ENCODE results near the gene TMEM212.

Gene TMEM212

DNA sequence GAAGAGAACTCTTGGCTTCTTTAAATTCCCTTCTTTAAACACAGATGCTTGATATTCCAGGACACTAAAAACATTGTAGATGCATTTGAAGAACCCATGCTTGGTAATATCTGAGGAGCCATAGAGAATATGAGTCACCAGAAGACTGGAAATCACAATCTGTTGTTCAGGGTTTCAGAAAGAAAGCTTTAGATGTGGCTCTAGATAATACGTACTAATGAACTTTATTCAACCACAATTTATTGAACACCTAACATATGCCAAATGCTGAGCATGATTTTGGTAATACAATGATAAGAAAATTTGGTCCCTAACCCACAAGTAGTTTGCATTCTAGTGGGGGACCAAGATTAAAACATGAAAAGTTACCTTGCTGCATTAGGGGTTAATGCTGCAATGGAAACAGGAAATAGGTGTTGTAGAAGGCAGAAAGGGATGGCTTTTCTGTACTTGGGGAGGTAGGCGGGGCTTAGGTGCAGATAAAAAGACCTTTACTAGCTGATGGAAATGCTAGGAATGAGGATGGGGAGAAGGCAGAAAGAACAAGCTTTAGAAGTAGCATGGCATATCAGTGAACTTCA lies 21.3 kb upstream of the TMEM212 start:
- in situ Hi-C loops (cut with MboI; ENCODE audit: low pct_unique_long_range_greater_than_20kb, low sequenced_read_pairs, unreplicated experiment), result no loop called here
- TF ChIP-seq, protein P1, sequence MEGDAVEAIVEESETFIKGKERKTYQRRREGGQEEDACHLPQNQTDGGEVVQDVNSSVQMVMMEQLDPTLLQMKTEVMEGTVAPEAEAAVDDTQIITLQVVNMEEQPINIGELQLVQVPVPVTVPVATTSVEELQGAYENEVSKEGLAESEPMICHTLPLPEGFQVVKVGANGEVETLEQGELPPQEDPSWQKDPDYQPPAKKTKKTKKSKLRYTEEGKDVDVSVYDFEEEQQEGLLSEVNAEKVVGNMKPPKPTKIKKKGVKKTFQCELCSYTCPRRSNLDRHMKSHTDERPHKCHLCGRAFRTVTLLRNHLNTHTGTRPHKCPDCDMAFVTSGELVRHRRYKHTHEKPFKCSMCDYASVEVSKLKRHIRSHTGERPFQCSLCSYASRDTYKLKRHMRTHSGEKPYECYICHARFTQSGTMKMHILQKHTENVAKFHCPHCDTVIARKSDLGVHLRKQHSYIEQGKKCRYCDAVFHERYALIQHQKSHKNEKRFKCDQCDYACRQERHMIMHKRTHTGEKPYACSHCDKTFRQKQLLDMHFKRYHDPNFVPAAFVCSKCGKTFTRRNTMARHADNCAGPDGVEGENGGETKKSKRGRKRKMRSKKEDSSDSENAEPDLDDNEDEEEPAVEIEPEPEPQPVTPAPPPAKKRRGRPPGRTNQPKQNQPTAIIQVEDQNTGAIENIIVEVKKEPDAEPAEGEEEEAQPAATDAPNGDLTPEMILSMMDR (IDR thresholded peaks at IDR 0.05; ENCODE audit: extremely low read depth, insufficient read depth, missing control alignments), result no peak
- no peak for DNase-seq (ENCODE audit: low spot score)

- TF ChIP-seq, protein P1 (IDR thresholded peaks at IDR 0.05; ENCODE audit: extremely low read depth, insufficient read depth, missing control alignments), result no peak
- DNase-seq (ENCODE audit: low spot score), result no peak
Measured at GRCh38 chr3:171822431-171823106, 20.6 kb upstream of the TMEM212 start.

DNA sequence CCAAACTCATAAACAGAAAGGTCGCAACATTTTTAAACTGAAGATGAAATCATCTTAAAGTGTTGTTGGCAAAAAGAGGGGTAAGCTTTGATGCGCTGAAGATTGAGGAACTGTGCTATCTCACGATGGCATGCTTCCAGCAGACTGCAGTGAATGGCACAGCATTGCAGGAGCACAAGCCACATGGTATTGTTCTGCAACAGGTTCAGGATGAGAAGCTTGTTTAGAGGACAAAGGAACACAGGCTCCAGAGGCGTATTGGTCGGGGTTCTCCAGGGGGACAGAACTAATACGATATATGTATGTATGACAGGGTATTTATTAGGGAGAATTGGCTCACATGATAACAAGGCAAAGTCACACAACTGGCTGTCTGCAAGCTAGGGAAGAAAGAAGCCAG lies 19.0 kb upstream of the TMEM212 start:
- in situ Hi-C loops (cut with MboI; ENCODE audit: low pct_unique_long_range_greater_than_20kb, low sequenced_read_pairs, unreplicated experiment), result no loop called here
- DNase-seq (ENCODE audit: low spot score), result no peak
- TF ChIP-seq, protein P1 (IDR thresholded peaks at IDR 0.05; ENCODE audit: extremely low read depth, insufficient read depth, missing control alignments), result no peak

More at GRCh38 chr3:171822431-171823106, 20.6 kb upstream of the TMEM212 start:
- in situ Hi-C loops (cut with MboI; ENCODE audit: low pct_unique_long_range_greater_than_20kb, low sequenced_read_pairs, unreplicated experiment), result no loop called here

- in situ Hi-C loops (cut with MboI; ENCODE audit: low pct_unique_long_range_greater_than_20kb, low sequenced_read_pairs, unreplicated experiment), result no loop called here
- TF ChIP-seq, protein P1 (IDR thresholded peaks at IDR 0.05; ENCODE audit: extremely low read depth, insufficient read depth, missing control alignments), result no peak
- DNase-seq (ENCODE audit: low spot score), result no peak
Measured at GRCh38 chr3:171824824-171825221, 18.3 kb upstream of the TMEM212 start.

DNA sequence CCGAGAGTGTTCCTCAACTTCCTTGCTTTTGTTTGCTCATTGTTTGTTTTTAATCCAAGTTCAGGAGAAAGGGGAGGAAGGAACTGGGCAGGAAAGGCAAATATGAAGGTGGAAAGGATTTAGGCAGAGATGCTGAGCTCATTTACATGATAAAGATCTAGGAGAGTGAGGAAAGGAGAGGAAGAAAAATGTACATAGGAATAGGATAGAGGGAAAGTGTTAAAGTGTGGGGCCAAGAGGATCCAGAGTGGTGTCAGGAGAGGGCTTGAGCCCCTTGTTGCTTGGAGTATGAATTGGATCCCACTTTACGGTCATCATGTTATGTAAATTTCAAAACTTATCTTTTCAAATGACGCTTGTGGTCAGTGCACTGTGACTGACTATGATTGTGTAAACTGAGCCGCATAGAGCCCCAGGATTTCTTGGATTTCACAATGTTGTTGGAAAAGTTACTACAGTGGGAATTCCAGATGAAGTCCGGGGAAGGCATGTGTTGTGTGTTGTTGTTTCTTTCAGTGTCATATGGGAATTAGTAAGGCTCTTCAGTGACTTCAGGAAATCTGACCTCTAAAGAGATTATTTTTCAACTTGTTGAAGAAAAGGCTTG lies 17.8 kb upstream of the TMEM212 start:
- no peak for DNase-seq (ENCODE audit: low spot score)
- TF ChIP-seq, protein P1 (IDR thresholded peaks at IDR 0.05; ENCODE audit: extremely low read depth, insufficient read depth, missing control alignments), result no peak
- in situ Hi-C loops (cut with MboI; ENCODE audit: low pct_unique_long_range_greater_than_20kb, low sequenced_read_pairs, unreplicated experiment), result no loop called here

GRCh38 chr3:171827385-171827784 lies 15.8 kb upstream of the TMEM212 start:
- DNase-seq (ENCODE audit: low spot score), result no peak
- in situ Hi-C loops (cut with MboI; ENCODE audit: low pct_unique_long_range_greater_than_20kb, low sequenced_read_pairs, unreplicated experiment), result no loop called here
- TF ChIP-seq, protein P1 (IDR thresholded peaks at IDR 0.05; ENCODE audit: extremely low read depth, insufficient read depth, missing control alignments), result no peak

Data from GM13977 (cell line).